ENCODE results near the gene DYNC1LI2.
A peak's percentile ranks its signal among the peaks of the same experiment; 100 is the strongest.

Gene DYNC1LI2

DNA sequence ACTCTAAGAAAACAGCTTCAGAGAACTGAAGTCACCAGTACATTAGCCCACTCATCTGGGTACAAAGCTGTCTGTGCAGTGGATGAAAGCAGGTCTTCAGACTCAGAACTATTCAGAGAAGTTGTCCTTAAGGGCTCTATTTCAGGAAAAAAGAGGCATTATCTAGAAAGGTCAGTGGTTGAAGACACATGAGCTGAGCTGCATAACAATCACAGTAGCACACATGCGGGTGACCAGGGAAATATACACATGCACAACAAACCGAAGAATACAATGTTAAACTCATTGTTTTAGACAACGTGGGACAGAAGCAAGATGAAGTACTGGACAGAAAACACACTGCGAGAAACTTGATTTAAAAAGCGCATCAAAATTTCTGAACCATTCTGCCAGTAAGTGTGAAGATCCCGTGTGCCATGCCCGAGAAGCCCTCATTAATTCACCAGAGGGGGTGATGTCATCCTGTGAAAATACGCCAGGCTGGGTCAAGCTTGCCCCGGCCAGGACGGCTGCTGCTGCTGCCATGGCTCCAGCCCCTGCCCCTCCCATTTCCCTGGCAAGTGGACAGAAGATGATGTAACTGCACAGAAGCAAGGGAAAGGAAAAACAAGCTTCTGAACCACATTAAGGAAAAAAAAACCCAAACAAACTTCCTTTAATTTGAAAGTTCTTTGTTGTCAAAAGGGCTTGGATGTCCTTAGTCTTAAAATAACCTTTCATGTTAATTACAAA lies 10.1 kb downstream of the DYNC1LI2 start:
- DNase-seq = peak; percentile 81 to 98 (median 90)
- intact Hi-C loops (cut with DNase I) = no loop called here

DNA sequence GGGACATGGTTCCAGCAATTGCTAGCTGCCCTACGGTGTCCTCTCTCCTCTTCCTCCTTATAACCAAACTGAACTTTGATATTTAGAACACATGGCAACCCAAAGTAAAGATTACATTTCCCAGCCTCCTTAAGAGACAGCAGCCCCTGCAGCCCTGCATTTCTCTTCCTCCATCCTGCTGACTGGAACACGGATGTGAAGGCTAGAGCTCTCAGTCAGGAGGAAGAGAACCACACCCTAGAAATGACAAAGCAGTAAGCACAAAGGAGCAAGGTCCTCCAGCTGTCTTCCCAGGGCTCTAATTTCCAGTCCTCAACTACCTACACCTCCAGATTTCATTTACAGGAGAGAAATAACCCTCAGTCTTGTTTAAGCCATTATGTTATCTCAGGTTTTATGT lies 10.9 kb downstream of the DYNC1LI2 start:
- intact Hi-C loops (cut with DNase I) = no loop called here
- peak in 1 of 10 donors; percentile 59 for DNase-seq

DNA sequence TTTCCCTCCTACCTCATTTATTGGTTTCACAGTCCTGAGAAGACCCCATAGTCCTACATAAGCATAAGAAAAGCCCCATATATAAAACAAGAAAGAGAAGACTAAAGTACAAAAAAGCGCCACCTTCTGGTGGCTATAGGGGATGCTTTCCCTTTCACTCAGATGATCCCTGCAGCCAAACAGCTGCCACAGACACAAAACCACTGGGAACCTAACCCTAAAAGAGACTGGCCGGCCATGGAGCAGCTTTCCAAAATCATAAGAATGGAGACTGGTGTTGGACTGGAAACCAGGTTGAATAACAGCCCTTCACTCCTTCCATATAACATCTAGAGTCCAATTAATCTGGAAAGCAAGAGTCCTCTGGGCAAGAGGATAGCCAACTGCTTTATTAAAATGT lies 11.4 kb downstream of the DYNC1LI2 start:
- intact Hi-C loops (cut with DNase I) = no loop called here
- DNase-seq = peak in 1 of 10 donors; percentile 62

DNA sequence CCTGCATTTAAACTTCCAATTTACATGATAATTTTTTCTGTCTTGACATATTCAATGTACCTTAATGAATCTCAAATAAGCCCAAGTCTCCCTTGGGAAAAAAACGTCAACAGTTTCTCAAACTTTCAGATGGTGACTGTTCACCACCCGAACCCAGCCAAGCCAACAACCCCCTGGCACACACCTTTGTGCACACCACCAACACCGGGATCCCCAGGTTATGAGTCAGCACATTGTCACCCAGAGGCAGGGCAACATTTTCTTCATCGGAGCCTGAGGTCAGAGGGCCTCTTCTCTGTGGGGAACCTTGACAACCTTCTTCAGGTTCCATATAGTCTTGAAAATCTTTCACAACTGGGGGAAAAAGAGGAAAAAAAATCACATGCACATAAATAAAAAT lies 15.5 kb downstream of the DYNC1LI2 start:
- intact Hi-C loops (cut with DNase I) = no loop called here
- peak in 2 of 10 donors; percentile 25 to 35 for DNase-seq

DNA sequence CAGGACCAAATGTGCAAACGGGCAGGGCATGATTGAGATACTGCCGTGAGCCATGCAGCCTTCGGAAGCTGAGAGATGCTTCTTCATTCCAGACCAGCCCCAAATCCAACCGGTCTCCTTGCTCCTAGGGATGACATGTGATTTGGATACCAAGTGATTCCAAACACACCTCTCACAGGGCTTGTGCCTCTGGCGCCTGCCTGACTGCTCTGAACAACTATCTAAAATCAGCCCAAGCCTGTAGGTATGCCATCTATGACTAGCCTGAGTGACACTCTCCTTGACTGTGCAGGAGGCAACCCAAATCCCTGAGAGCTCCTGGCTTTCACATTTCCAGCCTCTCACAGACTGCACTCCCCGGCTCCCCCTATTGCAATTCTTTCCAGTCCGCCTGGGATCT lies 20.3 kb downstream of the DYNC1LI2 start:
- intact Hi-C loops (cut with DNase I) = no loop called here
- DNase-seq = peak in 2 of 10 donors; percentile 11 to 66

DNA sequence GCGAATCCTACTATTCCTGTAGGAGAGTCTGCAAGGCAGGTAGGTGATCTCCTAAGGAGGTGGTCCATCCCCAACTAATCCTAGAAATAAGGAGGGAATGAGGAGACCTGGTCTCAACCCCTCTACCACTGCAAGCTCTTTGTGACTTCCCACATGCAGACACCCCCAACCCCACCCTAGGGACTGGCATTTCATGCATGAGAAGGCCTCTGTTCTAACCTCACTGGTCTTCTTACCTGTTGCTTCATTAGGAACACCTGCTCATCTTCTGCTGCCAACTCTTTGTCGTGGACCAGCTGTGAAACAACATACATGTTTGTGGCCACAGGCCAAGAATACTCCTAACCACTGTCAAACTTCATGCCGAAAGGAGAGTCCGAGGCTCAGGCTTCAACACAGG lies 22.6 kb downstream of the DYNC1LI2 start:
- intact Hi-C loops (cut with DNase I) = loop anchor here (1.0 kb wide), 1 partner anchor 22 kb away; the partner anchor contains the start of gene DYNC1LI2
- DNase-seq = peak in 1 of 10 donors; percentile 27

DNA sequence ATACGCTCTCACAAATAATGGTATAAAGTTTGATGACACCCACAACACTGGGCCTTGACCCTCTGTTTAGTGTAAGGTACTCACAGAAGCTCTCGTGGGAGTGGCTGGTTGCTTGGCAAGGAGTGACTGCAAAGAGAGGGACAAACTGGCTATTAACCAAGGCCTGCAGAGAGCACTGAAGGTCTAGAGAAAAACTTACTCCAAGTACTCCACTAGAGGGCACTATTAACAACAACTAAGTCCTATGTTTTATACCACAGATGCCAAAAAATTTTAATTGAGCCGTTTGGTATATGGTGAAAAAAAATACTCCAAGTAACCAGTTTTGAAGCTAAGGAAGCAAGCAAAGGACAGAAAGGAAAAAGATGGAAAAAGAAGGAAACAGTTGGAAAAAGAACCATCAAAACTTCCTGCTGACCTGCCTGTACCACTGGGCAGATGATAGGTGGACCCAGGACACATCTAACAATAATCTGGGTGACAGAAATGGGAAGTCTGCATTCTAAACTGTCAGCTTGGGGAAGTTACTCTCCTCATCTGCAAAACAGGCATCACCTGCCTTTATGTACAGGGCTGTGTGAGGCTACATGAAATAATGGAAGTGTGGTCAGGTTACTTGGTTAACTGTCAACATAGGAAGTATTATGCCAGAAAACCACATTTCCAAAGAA lies 23.2 kb downstream of the DYNC1LI2 start:
- DNase-seq = peak in 3 of 10 donors; percentile 14 to 29 (median 17)
- intact Hi-C loops (cut with DNase I) = loop anchor here (1.0 kb wide), 1 partner anchor 23 kb away; the partner anchor contains the start of gene DYNC1LI2

DNA sequence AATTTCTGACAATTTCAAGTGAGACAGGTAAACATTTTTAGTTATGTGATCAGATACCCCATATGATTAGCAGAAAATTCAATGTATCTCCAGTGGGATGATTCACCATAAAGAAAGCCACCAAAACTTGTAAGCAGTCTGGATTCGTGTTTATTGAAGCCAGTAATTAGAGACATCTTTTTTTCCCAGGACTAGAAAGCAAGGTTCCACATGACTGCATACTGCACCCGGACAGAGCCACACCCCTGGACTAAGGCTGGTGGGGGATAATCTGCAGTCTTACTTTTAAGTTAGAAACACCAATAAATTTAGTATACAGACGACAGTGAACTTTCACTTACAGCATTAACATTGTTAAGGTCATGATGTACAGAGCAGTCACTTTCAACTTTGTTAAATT lies 30.6 kb downstream of the DYNC1LI2 start:
- DNase-seq = no peak
- intact Hi-C loops (cut with DNase I) = no loop called here

DNA sequence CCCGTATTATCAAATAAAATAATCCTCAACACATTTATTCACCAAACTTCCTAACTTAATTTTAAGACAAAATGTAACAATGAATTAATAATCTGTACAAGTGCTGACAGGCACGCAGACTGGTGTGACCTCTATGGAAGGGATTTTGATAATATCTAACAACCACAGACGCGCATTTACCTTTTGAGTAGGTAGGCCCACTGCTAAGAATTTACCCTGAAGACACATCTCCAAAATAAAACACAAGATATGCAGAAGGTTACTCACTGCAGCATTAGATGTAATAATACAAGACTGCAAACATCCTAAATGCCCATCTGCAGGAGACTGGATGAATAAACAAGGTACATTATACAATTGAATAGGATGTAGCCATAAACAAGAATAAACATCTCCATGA lies 32.2 kb downstream of the DYNC1LI2 start:
- intact Hi-C loops (cut with DNase I) = no loop called here

DNA sequence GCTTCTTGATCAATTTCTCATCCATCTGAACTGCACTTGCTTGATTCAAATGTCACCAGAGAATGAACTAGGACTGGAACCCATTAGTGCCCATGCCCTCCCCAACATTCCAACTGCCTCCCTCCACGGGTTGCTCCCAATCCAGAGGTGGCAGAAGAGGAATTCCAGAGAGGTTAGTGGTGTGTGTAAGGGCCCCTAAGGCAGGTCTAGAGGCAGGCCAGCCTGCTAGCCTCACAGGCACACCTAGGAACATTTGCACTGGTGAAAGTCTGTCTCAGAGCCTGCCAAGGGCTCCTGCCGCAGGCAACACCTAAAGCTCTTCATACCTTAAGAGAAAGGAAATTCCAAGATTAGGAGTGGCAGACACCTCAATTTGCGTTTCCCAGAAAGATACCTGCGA lies 33.6 kb downstream of the DYNC1LI2 start:
- intact Hi-C loops (cut with DNase I) = loop anchor here (1.0 kb wide), 1 partner anchor 151 kb away; no protein-coding TSS in a partner anchor
- DNase-seq = peak in 1 of 10 donors; percentile 20

More for the DNA sequence above, 32.2 kb downstream of the DYNC1LI2 start:
- no peak for DNase-seq

DNA sequence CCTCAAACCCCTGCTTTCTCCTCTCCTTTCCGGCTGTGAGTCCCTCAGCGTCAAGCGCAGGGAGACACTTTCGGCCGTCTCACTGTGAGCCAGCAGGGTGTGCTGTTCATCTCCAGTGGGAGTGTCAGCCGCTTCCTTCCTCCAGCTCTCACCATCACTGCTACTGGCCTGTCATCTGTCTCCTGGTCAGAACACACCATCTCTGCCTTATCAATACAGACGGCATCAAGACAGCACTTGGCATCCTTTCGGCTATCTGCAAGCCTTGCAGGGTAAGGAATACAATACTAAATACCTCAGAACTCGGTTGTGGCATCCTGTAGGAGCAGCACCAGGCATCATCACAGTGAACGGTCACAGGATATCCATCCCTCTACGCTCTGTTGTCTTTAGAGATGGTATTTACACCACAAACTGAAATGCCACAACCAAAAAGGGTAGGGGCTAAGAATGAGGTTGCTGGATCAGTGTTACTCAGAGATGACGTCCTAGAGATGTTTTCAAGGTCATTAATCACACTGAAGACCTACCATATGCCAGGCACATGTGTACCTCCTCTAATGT lies 34.2 kb downstream of the DYNC1LI2 start:
- DNase-seq = peak in 9 of 10 donors; percentile 31 to 93 (median 63)
- intact Hi-C loops (cut with DNase I) = loop anchor here (1.0 kb wide), 1 partner anchor 151 kb away; no protein-coding TSS in a partner anchor

DNA sequence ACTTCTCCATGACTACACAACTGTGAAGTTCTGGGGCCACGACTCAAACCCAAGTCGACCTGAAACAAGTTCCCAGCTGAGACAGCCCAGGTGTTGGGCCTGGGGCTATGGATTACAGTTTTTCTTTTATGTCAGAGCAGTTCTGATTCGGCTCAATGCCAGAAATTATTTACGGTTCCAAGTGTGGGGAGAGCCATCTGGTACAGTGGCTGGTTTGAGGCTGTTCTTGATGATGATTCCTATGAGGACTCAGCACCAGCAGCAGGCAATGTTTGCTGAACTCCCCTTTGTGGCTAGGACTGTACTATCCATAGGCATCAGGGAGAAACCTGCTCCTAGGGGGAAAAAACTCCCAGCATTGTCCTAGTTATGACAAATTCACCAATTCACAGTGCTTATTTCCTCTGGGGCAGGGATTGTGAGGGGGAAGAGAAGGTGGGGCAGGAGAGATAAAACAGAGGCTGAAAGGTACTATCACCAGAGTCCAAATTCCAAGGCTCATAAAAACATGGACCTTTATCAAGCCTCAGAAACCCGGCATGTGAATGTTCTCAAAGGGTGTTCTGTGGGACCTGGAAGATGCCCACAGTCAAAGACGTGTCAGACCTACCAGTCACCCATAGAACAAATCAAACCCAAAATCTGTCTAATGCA lies 36.6 kb downstream of the DYNC1LI2 start:
- DNase-seq = peak in 1 of 10 donors; percentile 50
- intact Hi-C loops (cut with DNase I) = no loop called here

DNA sequence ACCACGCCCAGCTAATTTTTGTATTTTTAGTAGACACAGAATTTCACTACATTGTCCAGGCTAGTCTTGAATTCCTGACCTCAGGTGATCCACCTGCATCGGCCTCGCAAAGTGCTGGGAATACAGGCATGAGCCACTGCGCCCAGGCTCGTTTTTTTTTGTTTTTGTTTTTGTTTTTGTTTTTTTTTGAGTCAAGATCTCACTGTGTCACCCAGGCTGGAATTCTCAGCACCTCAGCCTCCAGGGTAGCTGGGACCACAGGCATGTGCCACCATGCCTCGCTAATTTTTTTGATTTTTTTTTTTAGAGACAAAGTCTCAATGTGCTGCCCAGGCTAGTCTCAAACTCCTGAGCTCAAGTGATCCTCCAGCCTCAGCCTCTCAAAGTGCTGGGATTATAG lies 37.3 kb downstream of the DYNC1LI2 start:
- intact Hi-C loops (cut with DNase I) = no loop called here

DNA sequence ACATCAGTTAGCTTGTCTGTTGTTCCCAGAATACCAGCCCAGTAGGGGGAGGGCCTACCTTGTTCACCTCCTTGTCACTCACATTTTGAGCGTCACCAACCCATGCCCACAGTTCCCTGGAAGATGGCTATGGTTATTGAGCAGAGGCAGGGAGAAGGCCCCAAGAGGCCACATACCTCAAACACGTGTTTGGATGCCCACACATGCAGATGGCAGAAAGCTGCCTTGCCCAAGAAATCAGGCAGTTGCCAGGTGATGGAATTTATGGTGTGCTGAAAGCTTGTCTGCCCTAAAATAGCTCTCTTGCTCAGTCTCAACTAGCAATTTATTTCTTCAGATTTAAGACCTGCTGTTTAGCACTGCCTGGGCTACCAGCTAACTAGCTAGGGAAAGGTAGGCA lies 38.3 kb downstream of the DYNC1LI2 start:
- peak in 5 of 10 donors; percentile 18 to 85 (median 50) for DNase-seq
- intact Hi-C loops (cut with DNase I) = no loop called here

More for the DNA sequence above, 37.3 kb downstream of the DYNC1LI2 start:
- DNase-seq = peak in 1 of 10 donors; percentile 12

DNA sequence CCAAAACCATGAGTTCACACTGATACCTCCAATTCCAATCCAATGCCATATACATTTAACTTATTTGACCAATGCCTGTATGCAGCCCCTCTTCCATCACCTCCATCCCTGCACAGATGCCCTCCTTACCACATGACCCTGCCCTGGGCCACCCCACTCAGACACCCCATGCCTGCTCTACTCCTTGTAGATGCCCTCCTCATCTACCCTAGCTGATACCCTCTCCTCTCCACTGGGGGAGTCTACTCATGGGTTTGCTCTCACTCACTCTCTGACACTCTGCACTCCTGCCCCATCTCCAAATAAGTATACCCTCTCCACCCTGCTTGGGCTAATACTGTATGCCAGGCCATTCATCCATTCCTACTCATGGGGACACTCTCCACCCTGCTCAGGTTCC lies 38.9 kb downstream of the DYNC1LI2 start:
- DNase-seq = peak in 1 of 10 donors; percentile 65
- intact Hi-C loops (cut with DNase I) = no loop called here

DNA sequence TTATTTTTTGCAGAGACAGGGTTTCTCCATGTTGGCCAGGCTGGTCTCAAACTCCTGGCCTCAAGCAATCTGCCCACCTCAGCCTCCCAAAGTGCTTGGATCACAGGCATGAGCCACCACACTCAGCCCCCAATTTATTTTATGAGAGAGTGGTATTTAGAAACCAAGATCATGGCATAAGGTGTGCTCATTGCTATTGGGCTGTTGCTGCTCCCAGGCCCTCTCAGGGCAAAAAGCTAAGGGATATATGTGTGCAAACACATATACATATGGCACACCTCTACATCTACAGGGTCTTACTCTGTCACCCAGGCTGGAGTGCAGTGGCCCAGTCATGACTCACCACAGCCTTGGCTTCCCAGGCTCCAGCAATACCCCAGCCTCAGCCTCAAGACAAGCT lies 39.8 kb downstream of the DYNC1LI2 start:
- no peak for DNase-seq
- intact Hi-C loops (cut with DNase I) = no loop called here

DNA sequence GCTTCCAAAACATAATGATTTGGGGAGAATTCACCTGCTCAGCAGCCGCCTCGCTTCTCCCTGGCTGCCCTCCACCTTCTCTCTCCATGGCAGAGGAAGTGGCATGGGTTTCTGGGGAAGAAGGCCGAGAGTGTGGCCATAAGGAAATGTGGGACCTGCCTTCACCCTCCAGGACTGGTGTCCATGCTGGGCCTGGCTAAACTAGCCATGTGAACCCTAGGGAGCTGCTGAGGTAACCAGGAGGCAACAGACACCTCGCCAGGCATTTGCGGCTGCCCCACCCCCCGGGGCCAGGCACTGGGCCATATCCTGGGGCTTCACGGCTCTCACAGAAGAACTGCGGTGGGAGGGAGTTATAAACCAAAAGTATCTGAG lies 44.9 kb downstream of the DYNC1LI2 start:
- peak in 1 of 10 donors; percentile 52 for DNase-seq
- intact Hi-C loops (cut with DNase I) = no loop called here

DNA sequence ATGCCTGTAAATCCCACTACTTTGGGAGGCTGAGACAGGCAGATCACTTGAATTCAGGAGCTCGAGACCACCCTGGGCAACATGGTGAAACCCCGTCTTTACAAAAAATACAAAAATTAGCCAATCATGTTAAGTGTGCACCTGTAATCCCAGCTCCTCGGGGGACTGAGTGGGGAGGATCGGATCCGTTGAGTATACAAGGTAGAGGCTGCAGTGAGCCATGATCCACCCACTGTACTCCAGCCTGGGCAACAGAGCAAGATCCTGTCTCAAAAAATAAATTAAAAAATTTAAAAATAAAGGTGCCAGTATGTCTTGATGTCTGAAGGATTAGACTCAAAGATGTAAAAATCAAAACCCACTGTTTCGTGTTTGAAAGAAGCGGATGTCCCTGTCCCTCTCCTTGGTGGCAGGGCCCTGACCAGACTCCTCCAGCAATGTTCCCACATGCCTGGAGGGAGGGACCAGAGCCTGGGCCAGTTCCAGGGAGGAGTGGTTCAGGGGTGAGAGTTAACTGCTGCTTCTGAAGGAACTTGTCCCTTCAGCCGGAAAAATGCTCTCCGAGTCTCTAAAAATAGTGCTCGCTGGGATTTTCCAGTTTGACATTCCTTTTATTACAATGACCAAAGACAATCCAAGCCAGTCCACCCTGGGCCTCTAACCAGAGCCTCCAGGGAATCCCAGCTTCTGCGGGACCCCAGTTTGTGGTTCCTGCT lies 45.5 kb downstream of the DYNC1LI2 start:
- intact Hi-C loops (cut with DNase I) = no loop called here

DNA sequence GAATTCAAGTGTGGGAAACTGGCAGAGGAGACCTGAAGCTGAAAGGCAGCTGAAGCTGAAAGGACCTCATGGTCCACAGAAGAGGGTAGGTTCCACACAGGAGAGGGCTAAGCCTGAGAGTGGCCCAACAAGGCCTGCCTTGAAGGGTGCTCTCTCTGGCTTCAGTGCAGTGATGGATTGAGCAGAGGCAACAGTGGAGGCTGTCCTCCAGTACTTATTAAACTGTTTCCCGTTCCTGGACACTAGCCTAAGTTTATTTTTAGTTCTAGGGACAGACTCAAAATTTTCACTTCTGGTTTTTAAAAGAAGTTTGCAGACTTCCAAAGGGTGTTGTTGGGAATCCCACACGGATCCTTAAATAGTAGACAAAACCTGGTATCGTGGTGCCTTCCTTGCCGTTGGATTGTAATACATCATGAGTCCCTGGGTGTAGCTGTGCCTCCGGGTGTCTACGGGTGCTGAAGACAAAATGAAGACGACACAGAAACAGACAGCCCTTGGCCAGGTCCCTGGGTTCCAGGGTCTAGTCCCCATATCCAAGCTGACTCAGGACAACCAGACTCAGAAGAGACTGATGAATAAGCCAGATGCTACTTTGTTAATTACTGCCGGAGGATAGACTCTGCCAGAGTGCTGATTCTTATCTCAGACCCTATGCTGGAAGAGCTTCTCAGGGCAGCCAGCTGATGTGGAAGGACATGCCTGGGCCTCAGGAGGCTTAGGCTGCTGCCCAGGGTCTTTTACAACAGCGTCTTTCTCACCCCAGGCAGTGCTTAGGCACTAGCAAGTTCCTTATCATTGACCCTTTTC lies 47.8 kb downstream of the DYNC1LI2 start:
- intact Hi-C loops (cut with DNase I) = no loop called here
- DNase-seq = peak in 2 of 10 donors; percentile 31 to 75

More for the DNA sequence above, 45.5 kb downstream of the DYNC1LI2 start:
- DNase-seq = peak in 2 of 10 donors; percentile 41 to 72

Data from posterior cingulate gyrus (tissue), 11 donors.